CD4-positive, alpha-beta T cell treated with Interleukin-4 for 4 hours (primary cell): Measurements from ENCODE around the gene MCF2L.
"Not testable (repeated sequence)": the region's sequence is repeated elsewhere in the genome, so short reads cannot be mapped to it uniquely, and the experiment has no call there.

Experiments
- DNase-seq: peaks from one replicate; pipeline ENCODE4 v3.0.0-alpha.2; 2020

The MCF2L gene

GRCh38 chr13:112968910-112969691 lies at the start of gene MCF2L:
Gene MCF2L, plus strand, starts transcription at chr13:112969214. Its CDS starts 166 bp downstream, at chr13:112969380.
- DNase-seq = peak; percentile 58

- no peak for DNase-seq
Observed at GRCh38 chr13:112923962-112924361, 45.1 kb upstream of the MCF2L start.

- no peak for DNase-seq
Observed at GRCh38 chr13:112924365-112924764, 44.6 kb upstream of the MCF2L start.

DNA sequence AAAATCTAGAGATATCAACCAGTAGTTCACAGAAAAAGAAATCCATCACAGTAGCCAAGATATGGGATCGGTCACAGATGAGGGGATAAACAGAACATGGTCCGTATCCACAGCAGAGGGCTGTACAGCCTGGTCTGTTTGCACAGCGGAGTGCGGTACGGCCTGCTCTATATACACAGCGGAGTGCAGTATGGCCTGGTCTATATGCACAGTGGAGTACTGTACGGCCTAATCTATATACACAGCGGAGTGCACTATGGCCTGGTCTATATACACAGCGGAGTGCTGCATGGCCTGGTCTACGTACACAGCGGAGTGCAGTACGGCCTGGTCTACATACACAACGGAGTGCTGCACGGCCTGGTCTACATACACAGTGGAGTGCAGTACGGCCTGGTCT lies 43.0 kb upstream of the MCF2L start:
- no peak for DNase-seq

DNA sequence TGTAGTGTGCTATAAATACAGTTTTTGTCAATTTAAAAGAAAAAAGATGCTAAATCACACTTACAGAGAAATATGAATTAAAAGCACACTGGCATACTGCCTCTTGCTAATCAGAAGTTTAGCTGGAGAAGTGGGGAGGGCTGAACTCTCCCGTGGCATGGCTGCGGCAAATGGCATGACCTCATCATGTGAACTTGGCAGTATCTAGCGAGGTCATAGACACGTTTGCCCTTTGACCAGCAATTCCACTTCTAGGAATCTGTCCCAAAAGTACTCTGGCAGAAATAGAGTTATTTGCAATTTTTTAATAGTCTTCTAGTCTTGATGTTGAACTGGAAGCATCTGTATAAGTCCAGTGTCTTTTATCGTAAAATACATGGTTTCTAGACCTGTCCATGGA lies 42.0 kb upstream of the MCF2L start:
- no peak for DNase-seq

- DNase-seq = no peak
Observed at GRCh38 chr13:112928020-112928971, 40.7 kb upstream of the MCF2L start.

DNA sequence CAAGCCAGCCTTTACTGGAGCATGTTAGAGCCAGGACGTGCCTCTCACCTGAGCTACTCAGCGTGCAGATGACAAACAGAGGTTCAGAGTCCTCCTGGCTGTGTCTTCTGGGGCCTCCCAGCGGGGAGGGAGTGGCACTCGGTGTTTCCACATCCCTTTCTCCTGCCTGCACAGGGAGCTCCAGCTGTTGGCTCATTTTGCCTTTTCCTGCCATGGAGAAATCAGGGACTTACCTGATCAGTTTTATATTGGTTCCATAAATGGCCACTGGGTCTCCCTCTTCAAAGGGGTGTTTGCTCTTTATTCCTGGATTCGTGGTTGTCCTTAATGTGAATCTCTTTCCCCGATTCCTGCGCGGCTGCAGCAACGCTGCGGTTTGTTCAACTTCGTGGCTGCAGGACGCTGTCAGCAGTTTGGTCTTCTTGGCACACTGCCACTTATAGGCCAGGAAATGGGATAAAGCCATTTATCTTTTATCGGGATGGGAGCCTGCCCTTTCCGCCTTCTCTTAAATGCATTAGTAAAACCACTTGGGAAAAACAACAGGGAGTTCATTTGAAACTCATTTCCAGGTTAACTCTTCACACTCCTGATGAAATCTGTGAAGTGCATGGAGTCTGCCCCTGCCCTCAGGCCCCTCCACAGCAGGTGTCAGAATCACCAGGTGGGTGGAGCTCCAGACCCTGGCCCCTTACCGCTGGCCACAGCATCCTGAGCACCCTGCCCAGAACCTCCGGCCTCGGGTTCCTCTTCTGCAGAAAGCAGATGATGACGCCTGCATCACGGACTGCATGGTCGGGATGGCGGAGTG lies 39.8 kb upstream of the MCF2L start:
- no peak for DNase-seq

GRCh38 chr13:112929783-112930055 lies 39.3 kb upstream of the MCF2L start:
- no peak for DNase-seq

- no peak for DNase-seq
Observed at GRCh38 chr13:112930192-112930591, 38.8 kb upstream of the MCF2L start.

- no peak for DNase-seq
Observed at GRCh38 chr13:112931028-112931934, 37.7 kb upstream of the MCF2L start.

- no peak for DNase-seq
Observed at GRCh38 chr13:112932971-112933370, 36.0 kb upstream of the MCF2L start.

DNA sequence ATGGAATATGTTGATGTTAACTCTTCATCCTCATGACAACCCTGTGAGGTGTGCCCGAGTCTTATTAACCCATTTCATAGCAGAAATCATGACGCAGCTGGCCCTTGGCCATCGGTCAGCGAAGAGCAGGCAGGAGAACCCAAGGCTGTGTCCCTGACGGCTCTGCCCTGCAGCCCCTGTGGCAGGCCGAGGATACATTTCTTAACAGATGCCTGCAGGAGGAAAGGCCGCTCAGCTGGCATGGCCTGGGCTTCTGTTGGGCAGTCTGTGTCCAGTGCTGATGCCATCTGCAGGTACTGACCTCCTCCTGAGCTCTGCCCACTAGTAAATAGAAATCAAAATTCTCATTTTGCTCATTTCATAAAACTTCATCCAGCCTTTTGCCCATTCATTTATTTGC lies 35.4 kb upstream of the MCF2L start:
- DNase-seq = no peak

GRCh38 chr13:112934078-112934477 lies 34.9 kb upstream of the MCF2L start:
- DNase-seq = no peak

DNA sequence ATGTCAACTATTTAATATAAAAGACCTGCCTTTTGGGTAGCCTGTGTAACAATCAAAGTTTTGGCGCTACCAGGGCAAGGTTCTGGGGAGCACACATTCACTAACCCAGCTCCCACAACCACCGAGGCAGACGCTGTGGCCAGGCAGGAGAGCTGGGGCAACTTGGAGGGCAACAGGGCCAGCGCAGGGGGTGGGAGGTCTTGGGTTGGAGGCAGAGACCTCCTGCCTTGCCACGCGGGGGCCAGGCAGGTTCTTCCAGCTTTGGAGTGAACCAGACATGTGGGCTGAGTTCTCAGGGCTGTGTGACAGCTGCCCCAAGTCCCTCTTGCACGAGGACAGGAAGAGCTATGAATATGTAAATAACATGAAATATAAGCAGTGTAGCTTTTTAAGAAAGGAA lies 30.3 kb upstream of the MCF2L start:
- no peak for DNase-seq

GRCh38 chr13:112940236-112940635 lies 28.8 kb upstream of the MCF2L start:
- DNase-seq = no peak

DNA sequence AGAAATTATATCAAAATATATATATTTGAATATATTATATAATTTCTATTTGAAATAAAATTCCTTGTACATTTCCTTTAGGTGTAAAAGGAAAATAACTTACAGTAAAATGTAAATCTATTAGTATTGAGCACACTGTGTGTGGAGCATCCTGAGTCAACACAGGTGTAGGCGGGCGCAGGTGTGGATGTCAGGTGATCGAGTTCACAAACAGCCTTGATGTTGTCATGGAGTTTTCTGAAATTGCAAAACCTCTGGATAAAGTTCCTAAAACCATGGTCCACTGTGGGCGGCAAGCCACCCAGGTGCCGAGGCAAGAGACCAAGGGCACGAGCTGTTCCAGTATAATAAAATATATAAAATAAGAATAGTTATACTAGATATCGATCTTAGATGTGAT lies 27.7 kb upstream of the MCF2L start:
- DNase-seq = no peak

GRCh38 chr13:112941765-112942164 lies 27.2 kb upstream of the MCF2L start:
- not testable (repeated sequence) for DNase-seq

DNA sequence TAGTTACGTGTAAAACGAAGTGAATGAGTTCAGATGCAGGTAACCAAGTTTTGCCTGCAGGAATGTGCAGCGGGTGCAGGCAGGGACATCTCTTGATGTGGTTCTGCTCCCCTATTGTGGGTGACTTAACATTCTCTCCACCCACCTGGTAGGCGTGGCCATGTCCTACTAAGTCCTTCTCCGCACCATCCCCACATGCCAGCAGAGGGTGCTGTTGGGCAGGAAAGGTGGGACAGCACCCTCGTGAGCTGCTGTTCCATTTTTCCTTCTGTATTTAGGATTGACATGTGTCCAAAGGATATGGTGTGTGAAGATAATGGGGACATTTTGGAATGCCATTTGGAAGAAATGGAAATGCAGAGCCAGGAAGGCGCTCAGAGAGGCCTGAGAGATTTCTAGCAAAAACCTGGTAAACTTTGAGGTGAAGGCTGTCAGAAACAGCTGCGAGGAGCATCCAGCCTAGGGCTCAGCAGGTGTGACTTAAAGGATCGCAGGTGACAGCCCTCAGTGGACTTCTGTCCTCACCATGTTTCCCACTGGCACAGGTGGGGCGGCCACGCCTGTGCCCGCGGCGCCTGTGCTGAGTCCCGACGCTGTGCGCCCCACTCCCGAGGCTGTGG lies 26.2 kb upstream of the MCF2L start:
- DNase-seq = peak; percentile 93

DNA sequence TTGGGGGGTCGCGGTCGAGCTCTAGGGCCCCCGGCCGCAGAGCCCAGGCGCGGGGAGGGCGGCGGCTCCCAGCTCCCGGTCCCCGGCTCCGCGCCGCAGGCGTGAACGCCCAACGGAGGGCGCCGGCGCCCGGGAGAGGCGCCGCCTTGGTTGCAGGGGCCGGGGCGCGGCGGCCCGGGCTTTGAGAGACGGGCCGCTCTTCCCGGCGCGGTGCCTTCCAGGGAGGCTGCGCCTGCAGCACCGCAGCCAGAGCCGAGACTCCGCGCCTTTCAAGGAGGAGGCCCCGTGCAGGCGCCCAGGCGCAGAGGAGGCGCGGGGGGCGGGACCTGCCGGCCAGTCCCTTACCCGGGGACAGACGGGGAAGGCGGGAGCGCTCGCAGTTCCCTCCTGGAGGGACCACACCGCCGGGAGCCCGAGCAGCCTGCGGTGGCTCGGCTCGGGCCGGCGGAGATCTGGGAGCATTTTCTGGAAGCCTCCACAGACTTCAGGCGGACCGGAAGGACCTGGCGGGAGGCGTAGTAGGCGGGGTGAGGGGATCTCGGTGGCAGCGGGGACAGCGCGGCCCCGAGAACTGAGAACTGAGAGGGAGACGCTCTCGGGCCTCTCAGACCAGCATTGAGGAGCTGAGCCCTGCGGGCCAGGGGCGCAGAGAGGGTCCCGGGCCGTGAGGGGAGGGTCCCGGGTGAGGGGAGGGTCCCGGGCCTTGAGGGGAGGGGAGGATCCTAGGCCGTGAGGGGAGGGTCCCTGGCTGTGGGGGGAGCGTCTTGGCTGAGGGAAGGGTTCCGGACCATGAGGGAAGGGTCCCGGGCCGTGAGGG lies 25.5 kb upstream of the MCF2L start:
- no peak for DNase-seq

DNA sequence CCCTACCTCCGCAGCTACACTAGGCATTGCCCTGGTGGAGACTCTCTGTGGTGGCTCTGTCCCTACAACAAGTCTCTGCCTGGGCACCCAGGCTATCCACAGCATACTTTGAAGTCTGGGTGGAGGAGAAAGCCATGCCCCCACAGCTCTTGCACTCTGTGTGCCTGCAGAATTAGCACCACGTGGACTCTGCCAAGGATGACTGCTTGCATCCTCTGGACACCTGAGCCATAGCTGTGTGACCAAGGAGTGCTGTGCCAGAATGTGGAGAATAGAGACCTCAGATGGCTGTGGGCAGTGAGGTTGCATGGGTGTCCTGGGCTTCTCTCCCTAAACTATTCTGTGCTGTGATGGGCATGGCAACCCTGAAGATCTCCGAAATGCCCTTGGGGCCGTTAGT lies 21.2 kb upstream of the MCF2L start:
- no peak for DNase-seq
